GM18861 (cell line): ENCODE measurements around the gene ELOVL1.
"Not testable (repeated sequence)": the region's sequence is repeated elsewhere in the genome, so short reads cannot be mapped to it uniquely, and the experiment has no call there.

Source experiments
- ATAC-seq: cut with Tn5 transposase; IDR thresholded peaks from one replicate; pipeline ENCODE4 v1.9.1; 2021; ENCODE audit not compliant: unreplicated experiment

ELOVL1 gene

DNA sequence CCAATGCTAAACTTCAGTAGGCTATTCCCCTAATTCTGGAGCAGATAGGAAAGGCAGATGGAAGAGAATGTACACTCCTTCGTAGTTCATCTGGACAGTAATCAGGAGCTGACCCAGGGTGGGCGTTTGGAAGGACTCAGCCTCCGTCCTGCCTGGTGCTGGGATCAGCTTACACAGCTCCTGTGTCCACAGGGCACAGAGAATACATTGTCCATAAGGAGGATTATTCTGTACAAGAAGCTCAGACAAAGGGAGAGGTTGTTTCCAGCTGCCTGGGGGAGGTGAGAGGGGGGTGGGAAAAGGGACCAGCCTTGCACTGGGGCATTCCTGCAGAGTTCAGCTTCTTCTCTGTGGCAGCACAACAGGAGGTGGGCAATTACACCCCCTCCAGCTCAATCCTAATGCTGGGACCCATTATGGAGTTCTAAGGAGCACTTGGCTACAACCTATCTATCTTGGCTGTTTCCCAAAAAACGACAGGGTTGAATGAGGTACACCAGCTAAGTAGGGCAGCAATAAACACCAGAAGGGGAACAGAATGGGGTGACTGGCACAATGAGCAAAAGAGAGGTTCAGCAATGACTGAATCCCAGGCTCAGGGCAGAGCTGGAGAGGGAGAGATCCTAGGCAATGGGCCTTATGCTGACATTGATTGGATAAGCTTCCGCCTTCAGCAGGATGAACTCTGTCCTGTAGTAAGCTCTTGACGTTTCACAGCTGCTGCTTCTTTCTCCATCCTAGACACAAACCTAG, 14.4 kb upstream of the ELOVL1 start:
- ATAC-seq: no peak

DNA sequence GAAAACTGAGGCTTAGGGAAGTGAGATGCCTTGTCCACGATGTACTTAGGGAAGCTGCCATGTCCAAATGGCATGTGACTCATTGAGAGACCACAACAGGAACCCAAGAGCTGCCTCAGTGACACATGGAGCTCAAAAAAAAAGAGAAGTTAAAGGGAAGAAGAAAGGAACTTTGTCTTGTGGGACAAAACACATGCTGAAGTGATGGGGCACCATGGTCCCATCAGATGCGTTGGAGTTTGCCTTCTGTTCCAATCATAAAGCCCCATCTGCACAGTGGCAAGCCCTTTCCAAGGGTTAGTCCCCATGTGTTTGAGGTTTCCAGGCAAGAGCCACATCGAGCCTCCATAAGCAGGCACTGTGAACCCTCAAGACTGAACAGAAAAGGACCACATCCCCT, 13.8 kb upstream of the ELOVL1 start:
- no peak for ATAC-seq

DNA sequence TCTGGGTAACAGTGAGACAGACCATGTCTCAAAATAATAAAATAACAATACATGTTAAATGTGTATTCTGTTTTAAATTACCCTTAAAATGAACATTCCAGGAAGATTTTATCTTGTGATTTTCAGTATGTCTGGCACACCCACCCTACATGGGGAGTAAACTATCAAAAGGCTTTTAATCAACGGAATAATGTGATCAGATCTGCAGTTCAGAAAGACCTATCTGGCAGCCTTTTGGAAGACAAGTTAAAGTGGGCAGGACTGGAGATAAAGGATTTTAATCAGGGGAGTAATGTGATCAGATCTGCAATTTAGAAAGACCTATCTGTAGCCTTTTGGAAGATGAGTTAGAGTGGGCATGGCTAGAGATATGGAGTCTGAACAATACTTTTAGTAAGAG, 11.7 kb upstream of the ELOVL1 start:
- no peak for ATAC-seq

DNA sequence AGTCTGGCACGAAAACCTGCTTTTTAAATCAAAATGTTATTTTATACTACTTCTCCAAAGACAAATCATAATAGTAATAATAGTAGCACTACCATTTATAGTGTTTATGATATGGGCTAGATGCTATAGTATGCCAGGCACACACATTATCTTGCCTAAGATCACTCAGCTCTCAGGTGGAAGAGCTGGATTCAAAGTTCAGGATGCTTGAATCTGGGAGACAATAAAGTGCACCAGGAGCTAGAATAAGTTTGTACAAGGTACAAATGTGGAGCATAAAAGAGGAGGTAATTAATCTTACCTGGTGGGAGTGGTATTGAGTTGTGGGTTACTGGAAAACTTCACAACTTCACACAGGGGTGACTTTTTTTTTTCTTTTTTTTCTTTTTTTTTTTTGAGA, 10.0 kb upstream of the ELOVL1 start:
- ATAC-seq: no peak

DNA sequence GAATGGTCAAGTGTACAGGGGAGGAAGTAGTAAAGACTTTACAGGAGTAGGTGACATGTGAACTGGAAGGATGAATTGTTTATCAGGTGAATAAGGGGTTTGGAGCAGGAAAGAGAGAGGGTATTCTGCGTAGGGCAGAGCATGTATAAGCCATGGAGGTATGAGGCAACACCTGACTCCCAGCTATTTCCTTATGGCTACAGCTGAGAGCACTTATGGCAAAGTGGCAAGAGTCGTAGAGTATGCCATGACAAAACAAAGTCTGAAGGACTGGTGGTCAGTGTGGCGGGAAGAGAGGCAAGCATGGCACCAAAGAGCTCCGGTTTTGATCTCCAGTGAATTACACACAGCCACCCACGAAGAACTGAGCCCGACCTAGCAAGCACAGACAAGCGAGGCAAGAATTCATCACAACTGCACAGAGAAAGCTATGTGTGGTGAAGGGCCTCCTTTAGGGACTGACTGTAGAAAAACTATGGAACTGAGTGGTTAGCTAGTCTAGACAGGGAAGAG, 9.0 kb upstream of the ELOVL1 start:
- no peak for ATAC-seq

DNA sequence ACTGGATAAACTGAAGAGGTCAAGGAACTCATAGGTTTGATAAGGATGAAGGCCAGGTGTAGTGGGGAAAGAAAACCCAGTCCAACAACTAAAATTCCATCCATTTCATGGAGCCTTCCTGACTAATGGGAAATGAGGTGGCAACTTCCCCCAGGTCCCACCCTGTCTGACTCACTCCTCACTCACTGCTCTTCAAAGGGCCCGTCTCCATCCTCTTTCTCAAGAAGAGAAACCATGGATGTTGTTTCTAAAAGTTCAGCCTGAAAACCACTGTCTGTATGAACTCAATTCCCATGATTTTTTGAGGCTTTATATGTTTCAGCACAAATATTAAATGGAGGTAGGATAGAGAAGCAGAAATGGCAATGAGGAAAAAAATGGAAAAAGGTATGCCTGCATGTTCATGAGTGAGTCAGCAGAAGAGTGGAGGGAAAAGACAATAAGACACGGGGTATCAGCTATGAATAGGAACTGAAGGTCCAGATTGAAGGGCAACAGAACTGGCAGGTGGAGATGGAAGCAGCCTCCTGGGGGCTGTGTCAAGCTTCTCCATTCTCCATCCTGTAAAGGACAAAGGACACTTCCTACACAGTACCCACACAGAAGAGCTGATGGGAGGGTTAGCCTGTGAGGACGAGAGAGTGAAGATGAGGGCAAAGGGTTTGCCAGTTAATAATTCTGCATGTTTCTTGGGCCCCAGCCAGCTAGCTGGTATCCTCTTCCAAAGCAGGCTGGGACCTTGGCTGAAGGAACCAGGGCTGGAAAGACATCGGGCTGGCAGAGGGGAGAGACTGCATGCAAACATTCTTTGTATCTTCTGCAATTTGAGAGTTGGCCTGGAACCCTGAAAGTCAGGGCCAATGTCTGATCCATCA, 5.5 kb upstream of the ELOVL1 start:
- no peak for ATAC-seq

DNA sequence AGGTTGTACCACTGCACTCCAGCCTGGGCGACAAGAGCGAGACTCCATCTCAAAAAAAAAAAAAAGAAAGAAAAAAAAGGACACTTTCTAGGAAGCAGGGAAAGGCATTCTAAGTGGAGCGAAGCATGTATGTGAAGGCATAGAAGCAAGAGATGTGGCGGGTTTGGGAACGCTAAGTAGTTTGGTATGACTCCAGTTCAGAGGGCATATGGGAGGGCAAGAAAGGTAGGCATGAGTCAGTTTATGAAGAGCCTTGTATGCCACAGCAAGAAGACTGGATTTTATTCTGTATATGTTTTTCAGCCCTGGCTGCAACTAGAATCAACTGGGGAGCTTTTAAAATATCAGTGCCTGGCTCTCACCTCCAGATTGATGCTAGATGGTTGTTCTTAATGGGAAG, 4.4 kb upstream of the ELOVL1 start:
- no peak for ATAC-seq

DNA sequence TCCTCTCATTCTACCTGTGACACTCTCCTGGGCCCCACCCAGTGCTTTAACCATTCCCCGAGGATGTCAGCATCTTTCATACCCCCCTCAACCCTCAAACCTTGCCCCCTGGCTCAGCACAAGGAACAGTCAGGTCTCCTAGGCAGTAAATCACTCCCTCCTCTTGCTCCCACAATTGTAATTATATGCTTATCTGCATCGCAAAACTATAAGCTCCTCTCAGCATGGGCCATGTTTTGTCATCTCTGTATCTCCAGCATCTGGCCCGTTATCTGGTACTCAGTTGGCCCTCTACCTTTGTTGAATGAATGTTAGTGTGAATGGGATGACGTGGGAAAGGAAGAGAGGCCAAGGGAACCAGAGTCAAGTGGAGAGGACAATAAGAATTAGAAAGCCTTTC, 2.8 kb upstream of the ELOVL1 start:
- no peak for ATAC-seq

DNA sequence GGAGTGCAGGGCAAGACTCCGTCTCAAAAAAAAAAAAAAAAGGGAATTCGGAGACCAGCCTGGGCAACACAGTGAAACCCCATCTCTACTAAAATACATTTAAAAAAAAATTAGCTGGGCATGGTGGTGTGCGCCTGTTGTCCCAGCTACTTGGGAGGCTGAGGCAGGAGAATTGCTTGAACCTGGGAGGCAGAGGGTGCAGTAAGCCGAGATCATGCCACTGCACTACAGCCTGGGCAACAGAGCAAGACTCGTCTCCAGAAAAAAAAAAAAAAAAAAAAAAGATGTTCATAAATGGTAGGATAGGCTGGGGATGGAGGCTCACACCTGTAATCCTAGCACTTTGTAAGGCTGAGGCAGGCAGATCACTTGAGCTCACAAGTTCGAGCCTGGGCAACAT, 2.0 kb upstream of the ELOVL1 start:
- not testable (repeated sequence) for ATAC-seq

DNA sequence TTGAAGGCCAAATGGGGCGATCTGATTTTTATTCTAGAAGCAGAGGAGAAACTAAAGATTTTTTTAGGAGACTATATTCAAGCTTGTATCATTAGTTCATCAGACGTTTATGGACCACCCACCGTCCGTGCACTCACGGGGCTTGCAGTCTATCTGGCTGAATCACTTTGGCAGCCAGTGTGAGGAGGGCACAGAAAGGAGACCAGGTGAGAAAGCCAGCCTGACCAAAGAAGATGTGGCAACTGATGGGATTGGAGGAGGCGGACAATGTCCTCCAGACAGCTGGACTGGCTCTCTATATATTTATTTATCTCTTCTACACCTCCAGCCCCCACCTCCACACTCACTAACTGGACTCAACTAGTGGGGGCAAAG, 822 bp upstream of the ELOVL1 start:
- ATAC-seq: no peak

DNA sequence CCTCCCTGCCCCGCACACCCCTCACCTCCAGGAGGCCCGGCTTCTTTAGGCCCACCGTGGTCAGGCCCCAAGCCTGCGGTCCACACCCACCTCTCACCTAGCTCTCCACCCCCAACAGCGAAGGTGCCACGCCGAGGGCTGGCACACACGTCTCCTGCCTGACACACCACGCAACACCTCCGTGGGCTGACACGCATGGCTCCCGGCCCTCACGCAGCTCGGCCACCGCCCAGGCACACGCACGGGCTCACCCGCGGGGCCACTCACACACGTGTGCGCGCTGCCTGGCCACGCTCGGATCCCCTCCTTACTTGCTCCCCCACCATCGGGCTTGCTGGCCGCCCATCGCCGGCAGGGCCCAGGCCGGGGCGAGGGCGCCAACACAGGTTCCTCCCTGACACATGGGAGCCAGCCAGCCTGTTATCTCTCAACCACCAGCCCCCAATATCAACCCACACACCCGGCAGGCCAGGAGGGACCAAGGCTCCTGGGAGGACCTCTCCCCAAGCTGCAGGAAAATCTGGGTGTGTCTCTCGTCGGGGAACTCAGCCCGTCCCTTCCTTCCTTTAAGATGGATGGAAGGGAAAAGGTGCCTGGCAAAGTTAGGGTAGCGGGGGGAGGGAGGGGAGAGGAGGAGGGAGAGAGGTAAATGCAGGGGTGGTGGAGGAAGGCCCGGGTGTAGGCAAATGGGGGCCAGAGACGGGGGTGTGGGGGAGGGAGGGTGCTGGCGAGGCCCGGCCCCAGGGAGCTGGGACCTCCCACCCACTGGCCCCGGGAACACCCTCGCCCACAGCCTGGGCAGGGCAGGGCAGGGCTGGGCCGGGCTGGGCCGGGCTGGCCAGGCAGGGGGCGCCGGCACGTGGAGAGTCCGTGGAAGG, 546 bp downstream of the ELOVL1 start:
- peak; percentile 26 for ATAC-seq

DNA sequence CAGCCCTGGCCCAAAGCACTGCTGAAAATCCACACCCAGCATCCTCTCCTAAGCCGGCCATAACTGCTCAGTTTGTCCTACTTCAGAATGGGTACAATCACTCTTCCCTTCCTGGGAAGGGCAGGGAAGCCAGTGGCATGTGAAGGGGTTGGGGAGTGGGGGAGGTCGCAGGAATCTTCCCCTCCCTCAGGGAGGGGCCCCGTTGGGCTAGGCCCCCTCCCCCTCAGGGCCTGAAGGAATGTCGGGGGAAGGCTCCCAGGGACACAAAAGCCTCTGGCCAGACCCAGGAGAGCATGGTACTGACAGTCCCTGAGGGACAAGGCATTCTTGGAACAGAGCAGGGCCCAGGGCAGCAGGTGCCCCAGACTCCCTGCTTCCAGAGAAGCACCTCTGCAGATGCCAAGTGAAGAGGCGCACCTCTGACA, 1.2 kb downstream of the ELOVL1 start:
- ATAC-seq: no peak

DNA sequence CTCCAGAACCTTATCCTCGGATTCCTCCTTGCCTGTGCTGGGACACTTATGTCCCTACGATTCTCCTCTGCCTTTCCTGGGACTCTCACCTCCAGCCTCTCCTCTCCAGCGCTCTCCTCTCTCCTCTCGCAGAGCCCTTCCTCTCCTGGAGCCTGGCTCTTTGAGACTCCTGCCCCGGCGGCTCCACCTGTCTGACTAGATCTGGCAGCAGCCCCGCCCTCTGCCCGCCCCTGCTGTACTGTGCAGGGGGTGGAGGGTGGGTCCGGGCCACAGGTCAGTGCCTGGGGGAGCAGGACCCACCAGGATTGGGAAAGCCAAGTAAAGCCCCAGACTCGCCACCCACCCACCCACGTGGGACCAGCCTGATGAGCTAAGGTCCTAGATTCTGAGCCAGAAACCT, 1.6 kb downstream of the ELOVL1 start:
- no peak for ATAC-seq

DNA sequence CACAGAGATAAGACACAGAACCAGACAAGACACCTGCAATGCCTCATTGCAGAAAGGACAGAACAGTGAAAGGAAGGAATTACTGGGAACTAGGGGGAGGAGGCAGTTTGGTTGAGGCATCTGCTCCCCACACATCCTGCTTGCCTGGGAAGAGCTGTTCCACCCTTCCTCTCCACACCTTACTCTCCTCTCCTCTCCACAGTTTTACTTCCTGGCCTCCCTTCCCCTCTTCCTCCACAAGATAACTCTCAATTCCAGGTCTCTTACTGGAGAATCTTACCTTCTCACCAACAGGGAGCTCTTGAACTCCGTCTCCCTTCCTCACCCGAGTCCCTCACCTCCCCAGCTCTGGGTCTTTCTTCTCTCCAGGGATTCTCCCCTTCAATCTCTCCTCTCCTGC, 2.1 kb downstream of the ELOVL1 start:
- no peak for ATAC-seq

DNA sequence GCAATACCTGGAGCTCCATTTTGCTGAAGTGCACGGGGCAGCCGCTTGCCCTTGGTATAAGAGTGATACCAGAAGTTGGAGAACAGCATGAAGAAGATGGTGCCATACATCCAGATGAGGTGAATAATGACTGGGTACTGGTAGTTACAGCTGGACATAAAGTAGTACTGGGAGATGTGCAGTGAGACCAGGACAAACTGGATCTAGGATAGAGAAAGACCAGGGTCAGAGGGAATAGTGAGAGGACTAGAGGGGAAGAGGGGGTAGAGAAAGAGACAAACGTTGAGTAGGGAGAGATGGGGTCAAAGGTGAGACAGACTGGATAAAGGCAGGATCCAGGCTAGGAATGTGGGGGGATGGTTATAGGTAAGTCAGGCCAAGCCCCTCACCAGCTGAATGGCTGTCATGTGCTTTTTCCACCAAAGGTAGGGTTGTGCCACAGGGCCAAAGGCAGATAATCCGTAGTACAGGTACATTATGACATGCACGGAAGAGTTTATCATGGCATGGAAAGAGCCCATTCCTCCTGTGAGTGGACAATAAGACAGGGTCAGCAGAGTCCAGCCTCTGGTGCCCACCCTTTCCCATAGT, 3.8 kb downstream of the ELOVL1 start:
- no peak for ATAC-seq

DNA sequence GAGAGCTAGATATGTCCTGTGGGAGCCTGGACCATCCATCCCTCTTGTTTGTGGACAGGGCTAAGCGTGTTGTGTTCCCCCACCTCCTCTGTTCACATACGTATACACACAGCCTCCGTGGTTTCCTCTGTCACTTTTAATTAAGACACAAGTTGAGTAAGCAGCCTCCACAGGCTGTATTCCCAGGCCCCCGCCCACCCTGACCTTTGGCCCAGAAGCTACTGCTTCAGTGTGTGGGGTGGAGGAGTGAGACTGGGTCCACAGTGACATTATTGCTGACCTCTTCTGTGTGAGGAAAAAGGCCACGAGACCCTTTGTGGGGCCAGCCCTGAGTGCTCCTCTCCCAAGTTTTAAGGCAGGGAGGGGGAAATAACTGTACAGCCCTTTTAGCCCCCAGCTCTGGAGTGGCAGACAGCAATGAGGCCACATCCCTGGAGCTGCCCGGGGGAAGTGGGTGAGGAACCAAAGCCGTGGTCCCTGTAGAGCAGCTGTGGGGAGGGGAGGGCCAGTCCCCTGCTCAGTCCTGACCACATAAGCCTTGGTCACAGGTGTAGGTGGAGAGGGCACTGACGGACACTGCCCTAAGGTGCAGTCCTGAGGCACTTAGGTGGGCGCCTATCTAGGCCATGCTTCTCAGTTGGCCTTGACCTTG, 4.4 kb downstream of the ELOVL1 start:
- no peak for ATAC-seq

DNA sequence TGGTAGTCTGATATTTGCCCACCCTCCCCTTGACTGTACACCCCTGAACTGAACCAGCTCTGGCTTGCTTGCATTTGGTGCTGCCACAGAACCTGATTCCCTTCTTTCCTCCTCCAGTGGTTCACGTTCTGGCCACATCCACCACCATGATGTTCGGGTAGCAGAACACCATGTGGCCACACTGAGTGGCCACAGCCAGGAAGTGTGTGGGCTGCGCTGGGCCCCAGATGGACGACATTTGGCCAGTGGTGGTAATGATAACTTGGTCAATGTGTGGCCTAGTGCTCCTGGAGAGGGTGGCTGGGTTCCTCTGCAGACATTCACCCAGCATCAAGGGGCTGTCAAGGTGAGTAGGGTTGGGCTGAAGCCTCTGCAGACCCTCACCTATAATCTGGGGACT, 7.2 kb downstream of the ELOVL1 start:
- ATAC-seq: no peak

DNA sequence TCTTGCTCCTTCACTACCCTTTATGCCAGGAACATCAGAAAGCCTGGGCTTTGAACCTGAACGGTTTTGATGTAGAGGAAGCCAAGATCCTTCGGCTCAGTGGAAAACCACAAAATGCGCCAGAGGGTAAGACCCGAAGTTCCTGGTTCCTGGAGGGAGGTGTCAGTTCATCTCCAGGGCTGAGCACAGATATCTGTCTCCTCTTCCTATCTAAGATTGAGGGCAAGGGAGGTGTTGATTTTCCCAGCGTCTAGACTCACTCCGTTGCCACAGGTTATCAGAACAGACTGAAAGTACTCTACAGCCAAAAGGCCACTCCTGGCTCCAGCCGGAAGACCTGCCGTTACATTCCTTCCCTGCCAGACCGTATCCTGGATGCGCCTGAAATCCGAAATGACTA, 8.1 kb downstream of the ELOVL1 start:
- no peak for ATAC-seq

DNA sequence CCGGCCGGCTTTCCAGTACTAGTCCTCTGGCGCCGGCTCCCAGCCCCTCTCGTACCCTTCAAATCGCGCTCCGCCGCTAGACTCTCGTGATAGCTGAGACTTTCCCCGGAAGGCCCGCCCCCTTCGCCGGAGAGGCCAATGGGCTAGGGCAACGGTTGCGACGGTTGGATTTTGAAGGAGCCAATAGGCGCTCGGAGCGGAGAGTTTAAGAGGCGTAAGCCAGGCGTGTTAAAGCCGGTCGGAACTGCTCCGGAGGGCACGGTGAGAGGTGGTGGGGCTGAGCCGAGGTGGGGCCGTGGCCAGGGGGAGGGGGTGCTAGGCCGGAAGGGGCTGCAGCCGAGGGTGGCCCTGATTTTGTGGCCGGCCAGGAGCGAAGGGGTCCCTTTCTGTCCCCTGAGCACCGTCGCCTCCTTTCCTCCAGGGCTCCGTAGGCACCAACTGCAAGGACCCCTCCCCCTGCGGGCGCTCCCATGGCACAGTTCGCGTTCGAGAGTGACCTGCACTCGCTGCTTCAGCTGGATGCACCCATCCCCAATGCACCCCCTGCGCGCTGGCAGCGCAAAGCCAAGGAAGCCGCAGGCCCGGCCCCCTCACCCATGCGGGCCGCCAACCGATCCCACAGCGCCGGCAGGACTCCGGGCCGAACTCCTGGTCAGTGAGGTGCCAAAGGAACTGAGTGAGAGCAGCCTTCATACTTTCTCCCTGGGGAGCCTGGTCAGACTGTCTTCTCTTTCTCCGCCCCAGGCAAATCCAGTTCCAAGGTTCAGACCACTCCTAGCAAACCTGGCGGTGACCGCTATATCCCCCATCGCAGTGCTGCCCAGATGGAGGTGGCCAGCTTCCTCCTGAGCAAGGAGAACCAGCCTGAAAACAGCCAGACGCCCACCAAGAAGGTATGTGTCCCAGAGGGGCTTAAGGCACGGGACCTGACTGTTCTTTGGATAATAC, 8.8 kb downstream of the ELOVL1 start, which contains the start of gene CDC20:
CDC20 (plus strand) TSS at position 236 of the 948 bp plus-strand sequence; CDS start at position 471, 235 bp downstream.
- peak; percentile 89 for ATAC-seq
